HepG2 (cell line): ENCODE data around the gene TRRAP.

ENCODE experiments used
- ARNT ChIP-seq: fragments of 450-650 bp; IDR thresholded peaks from 2 replicates; pipeline ENCODE4 v1.6.1; 2017
- EZH2 ChIP-seq: conservative IDR thresholded peaks from 2 replicates; pipeline ENCODE4 v1.6.1; 2012; ENCODE audit warnings: mild to moderate bottlenecking, low read depth, low read length, moderate library complexity
- HES4 ChIP-seq: sonication (generic); formaldehyde crosslinking; IDR thresholded peaks from 2 replicates; pipeline ENCODE4 v1.9.0; 2021; ENCODE audit warnings: mild to moderate bottlenecking, missing genetic modification reagents, borderline replicate concordance
- MYC ChIP-seq: sonication (generic); formaldehyde crosslinking; IDR thresholded peaks from 2 replicates; pipeline ENCODE4 v1.9.0; 2021; ENCODE audit warnings: missing genetic modification reagents, borderline replicate concordance
- PHF8 ChIP-seq: sonication (generic); formaldehyde crosslinking; IDR thresholded peaks from 2 replicates; pipeline ENCODE4 v1.5.0; 2020; ENCODE audit warnings: missing genetic modification reagents
- POLR2A ChIP-seq, 2 experiments: IDR thresholded peaks; 2 replicates each; pipeline ENCODE4 v1.6.1; 2011; ENCODE audit warnings: low read depth in 2 of 2, low read length in 2 of 2, mild to moderate bottlenecking in 1 of 2, moderate library complexity in 1 of 2; ENCODE audit not compliant: insufficient read depth in 1 of 2
- POLR2AphosphoS5 ChIP-seq: IDR thresholded peaks from 2 replicates; pipeline ENCODE4 v1.6.1; 2012; ENCODE audit warnings: low read depth, low read length
- SIN3A ChIP-seq: IDR thresholded peaks from 2 replicates; pipeline ENCODE4 v1.6.1; 2011; ENCODE audit warnings: low read depth, mild to moderate bottlenecking, control low read depth, low read length, borderline replicate concordance
- SMAD9 ChIP-seq: sonication (generic); formaldehyde crosslinking; IDR thresholded peaks from 2 replicates; pipeline ENCODE4 v1.5.1; 2020; ENCODE audit warnings: mild to moderate bottlenecking, missing genetic modification reagents
- ZNF33A ChIP-seq: sonication (generic); formaldehyde crosslinking; IDR thresholded peaks from 2 replicates; pipeline ENCODE4 v1.5.1; 2020; ENCODE audit warnings: missing genetic modification reagents, mild to moderate bottlenecking, moderate library complexity, borderline replicate concordance
- ZNF549 ChIP-seq: sonication (generic); formaldehyde crosslinking; IDR thresholded peaks from 2 replicates; pipeline ENCODE4 v1.5.0; 2020; ENCODE audit warnings: missing genetic modification reagents
- TF ChIP-seq, protein P1 (sequence below): sonication (generic); formaldehyde crosslinking; IDR thresholded peaks from 2 replicates; pipeline ENCODE4 v1.5.0; 2020; ENCODE audit warnings: mild to moderate bottlenecking, missing genetic modification reagents, moderate library complexity

DNA sequence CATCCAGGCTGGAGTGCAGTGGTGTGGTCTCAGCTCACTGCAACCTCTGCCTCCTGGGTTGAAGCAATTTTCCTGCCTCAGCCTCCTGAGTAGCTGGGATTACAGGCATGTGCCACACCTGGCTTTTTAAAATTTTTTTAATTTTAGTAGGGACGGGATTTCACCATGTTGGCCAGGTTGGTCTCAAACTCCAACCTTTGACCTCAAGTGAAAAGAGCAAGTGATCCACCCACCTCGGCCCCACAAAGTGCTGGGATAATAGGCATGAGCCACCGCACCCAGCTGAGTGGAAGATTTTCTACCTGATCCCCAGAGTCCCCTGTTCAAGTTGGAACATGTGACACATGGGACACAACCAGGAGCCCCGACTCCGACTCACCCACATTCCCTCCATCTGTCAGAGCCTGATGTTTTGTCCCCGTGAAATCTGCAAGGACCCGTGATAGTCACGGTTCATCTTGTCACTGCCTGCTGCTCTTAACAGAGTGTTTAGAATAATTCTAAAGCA, 161.1 kb downstream of the TRRAP start:
- no peak for TF ChIP-seq POLR2AphosphoS5
- no peak for TF ChIP-seq PHF8 (CRISPR knock-in tag)
- TF ChIP-seq ARNT, result no peak
- no peak for TF ChIP-seq EZH2
- TF ChIP-seq SMAD9 (CRISPR knock-in tag), result no peak
- TF ChIP-seq, protein P1, sequence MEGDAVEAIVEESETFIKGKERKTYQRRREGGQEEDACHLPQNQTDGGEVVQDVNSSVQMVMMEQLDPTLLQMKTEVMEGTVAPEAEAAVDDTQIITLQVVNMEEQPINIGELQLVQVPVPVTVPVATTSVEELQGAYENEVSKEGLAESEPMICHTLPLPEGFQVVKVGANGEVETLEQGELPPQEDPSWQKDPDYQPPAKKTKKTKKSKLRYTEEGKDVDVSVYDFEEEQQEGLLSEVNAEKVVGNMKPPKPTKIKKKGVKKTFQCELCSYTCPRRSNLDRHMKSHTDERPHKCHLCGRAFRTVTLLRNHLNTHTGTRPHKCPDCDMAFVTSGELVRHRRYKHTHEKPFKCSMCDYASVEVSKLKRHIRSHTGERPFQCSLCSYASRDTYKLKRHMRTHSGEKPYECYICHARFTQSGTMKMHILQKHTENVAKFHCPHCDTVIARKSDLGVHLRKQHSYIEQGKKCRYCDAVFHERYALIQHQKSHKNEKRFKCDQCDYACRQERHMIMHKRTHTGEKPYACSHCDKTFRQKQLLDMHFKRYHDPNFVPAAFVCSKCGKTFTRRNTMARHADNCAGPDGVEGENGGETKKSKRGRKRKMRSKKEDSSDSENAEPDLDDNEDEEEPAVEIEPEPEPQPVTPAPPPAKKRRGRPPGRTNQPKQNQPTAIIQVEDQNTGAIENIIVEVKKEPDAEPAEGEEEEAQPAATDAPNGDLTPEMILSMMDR (CRISPR knock-in tag), result no peak
- no peak for TF ChIP-seq ZNF549
- TF ChIP-seq HES4 (CRISPR knock-in tag), result no peak
- TF ChIP-seq SIN3A, result no peak
- no peak for TF ChIP-seq ZNF33A
- TF ChIP-seq MYC, result no peak
- TF ChIP-seq POLR2A (IDR thresholded peaks at IDR 0.05; ENCODE audit: insufficient read depth in 1 of 2, low read depth in 2 of 2, low read length in 2 of 2), result no peak
